HG03469 (cell line): ENCODE data around the gene MTREX.

Experiments used
- ATAC-seq: cut with Tn5 transposase; IDR thresholded peaks from one replicate; pipeline ENCODE4 v1.9.1; 2021; ENCODE audit warnings: mild to moderate bottlenecking, moderate library complexity, moderate number of reproducible peaks; ENCODE audit not compliant: unreplicated experiment

MTREX gene

GRCh38 chr5:55418994-55419968 is 111.5 kb downstream of the MTREX start:
- no peak for ATAC-seq

GRCh38 chr5:55421074-55421529 is 113.3 kb downstream of the MTREX start:
- peak; percentile 98 for ATAC-seq

GRCh38 chr5:55426455-55426854 is 118.7 kb downstream of the MTREX start:
- ATAC-seq: no peak

GRCh38 chr5:55427157-55427556 is 119.4 kb downstream of the MTREX start:
- no peak for ATAC-seq

- ATAC-seq: no peak
Observed at GRCh38 chr5:55429221-55429612, 121.4 kb downstream of the MTREX start.

GRCh38 chr5:55429613-55430253 is 121.9 kb downstream of the MTREX start:
- no peak for ATAC-seq

- ATAC-seq: no peak
Observed at GRCh38 chr5:55432549-55432948, 124.8 kb downstream of the MTREX start.

- no peak for ATAC-seq
Observed at GRCh38 chr5:55437452-55437851, 129.7 kb downstream of the MTREX start.

GRCh38 chr5:55437859-55438206 is 130.0 kb downstream of the MTREX start:
- ATAC-seq: no peak

GRCh38 chr5:55438998-55439397 is 131.2 kb downstream of the MTREX start:
- no peak for ATAC-seq

- no peak for ATAC-seq
Observed at GRCh38 chr5:55440188-55440646, 132.4 kb downstream of the MTREX start.

- no peak for ATAC-seq
Observed at GRCh38 chr5:55441107-55441771, 133.4 kb downstream of the MTREX start.

GRCh38 chr5:55441954-55442353 is 134.2 kb downstream of the MTREX start:
- no peak for ATAC-seq

GRCh38 chr5:55445791-55446190 is 138.0 kb downstream of the MTREX start:
- ATAC-seq: no peak

- no peak for ATAC-seq
Observed at GRCh38 chr5:55446640-55447351, 139.0 kb downstream of the MTREX start.

- no peak for ATAC-seq
Observed at GRCh38 chr5:55450050-55450765, 142.4 kb downstream of the MTREX start.

- no peak for ATAC-seq
Observed at GRCh38 chr5:55451976-55452375, 144.2 kb downstream of the MTREX start.

- ATAC-seq: no peak
Observed at GRCh38 chr5:55453211-55453610, 145.4 kb downstream of the MTREX start.

- ATAC-seq: no peak
Observed at GRCh38 chr5:55454282-55454681, 146.5 kb downstream of the MTREX start.

- no peak for ATAC-seq
Observed at GRCh38 chr5:55456216-55456895, 148.6 kb downstream of the MTREX start.
